SH-SY5Y (cell line): ENCODE data around the gene LSM12.

Experiments
- GATA2 ChIP-seq: IDR thresholded peaks from 2 replicates; pipeline ENCODE4 v1.6.1; 2011; ENCODE audit warnings: mild to moderate bottlenecking, low read depth, low read length
- GATA3 ChIP-seq: IDR thresholded peaks from 2 replicates; pipeline ENCODE4 v1.6.1; 2011; ENCODE audit warnings: low read depth, mild to moderate bottlenecking, low read length, moderate library complexity

Gene LSM12

DNA sequence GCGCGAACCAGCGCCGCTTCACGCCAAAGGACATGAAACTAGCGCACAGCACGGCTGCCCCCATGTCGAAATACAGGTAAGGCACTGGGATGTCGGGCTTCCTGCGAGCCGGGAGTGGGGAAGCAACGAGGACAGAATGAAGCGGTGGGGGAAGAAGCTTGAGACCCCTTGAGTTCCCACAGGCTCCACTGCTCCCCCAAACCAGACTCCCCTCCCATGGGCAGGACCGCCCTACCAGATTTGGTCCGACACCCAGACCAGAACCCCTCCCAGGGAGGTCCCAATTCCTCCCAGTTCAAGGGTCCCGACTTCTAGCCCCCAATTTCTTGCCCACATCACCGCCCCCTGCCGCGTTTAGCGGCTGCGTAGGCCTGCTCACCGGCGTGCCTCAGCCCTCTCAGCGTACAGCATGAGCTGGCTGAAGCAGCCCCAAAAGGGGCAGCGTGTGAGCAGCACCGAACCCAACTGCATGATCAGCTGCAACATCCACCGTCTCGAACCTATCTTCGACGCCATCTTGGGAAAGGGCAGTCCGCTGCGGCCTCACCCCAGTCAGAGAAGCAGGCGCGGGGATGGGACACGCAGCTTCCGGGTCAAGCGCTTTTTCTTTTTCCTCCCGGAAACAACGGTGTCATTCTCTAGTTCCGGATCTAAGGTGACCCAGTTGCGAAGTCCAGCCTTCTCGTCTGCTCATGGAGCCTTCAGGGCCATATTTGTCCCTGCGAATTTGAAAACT is 51.9 kb downstream of the LSM12 start, which contains the start of gene TMEM101:
TMEM101 (minus strand) TSS at position 527 of the 736 bp plus-strand sequence; CDS start at position 516, 11 bp downstream.
- TF ChIP-seq GATA2 (0 out of 2 replicates have a peak, but pooled peaks have one; percentile 13), GATA3 (no peak)

DNA sequence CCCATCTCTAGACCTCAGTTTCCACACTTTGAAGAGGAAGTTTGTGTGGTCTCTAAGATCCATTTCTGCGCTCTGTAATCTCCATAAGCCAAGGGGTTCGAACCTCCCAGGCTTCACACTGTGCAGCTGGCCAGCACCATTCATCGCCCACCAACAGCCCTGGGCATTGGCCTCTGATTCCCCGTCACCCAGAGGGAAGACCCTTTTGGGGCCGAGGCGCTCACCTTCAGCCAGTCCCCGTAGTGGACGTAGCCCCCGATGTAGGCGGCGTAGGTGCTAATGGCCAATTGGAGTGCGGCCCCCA is 52.4 kb downstream of the LSM12 start:
- TF ChIP-seq GATA2, result no peak
- no peak for TF ChIP-seq GATA3

DNA sequence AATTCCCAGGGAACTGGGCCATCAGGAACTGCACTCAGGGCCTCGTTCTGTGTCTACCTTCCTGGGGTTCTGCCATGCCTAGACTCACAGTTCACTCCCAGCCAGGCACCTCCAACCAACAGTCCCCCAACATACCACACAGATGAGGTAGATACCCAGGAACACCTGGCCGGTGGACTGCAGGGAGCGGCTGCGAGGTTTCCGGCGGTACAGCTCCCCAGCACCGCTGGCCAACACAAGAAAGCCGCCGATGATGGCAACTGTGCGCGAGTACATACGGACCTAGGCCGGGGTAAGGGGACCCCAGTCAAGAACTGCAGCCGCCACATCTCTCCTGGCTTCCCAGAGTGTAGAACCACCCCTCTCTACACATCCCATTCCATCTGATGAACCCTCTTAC is 53.6 kb downstream of the LSM12 start:
- TF ChIP-seq GATA2 (no peak), GATA3 (no peak)

DNA sequence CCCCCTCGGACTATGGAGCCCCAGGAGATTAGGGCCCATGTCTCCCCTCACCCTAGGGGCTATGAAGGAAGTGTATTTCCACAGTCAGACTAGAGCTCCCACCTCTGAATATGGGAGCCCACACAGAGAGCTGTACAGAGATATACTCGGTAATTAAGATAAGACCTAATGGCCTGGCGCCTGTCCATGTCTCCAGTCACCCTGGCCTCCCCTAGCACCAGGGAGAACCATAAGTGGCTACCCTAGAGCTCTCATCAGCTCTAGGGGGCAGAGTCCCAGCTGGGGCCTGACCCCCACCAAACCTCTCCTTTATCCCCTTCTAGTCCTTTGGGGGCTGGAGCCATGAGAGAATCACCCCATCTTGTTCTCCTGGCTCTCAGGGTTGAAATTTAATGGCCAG is 54.1 kb downstream of the LSM12 start:
- TF ChIP-seq GATA2 (no peak), GATA3 (no peak)

DNA sequence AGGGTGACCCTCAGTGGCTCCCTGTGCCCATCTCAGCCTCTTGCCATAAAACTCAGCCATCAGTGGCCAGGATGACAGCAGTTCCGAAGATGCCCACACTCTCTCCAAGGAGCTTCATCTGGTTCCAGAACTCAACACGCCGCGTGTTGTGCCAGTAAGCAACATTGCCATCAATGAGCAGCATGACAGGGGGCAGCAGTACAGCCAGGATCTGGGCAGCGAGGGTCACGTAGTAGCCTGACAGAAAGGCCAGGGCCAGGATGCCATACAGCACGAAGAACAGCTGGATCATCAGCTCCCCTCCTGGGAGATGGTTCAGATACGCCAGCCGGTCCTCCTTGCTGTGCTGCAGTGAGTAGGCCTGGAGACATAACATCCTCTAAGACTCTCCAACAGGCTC is 54.6 kb downstream of the LSM12 start:
- TF ChIP-seq GATA2 (no peak), GATA3 (no peak)

DNA sequence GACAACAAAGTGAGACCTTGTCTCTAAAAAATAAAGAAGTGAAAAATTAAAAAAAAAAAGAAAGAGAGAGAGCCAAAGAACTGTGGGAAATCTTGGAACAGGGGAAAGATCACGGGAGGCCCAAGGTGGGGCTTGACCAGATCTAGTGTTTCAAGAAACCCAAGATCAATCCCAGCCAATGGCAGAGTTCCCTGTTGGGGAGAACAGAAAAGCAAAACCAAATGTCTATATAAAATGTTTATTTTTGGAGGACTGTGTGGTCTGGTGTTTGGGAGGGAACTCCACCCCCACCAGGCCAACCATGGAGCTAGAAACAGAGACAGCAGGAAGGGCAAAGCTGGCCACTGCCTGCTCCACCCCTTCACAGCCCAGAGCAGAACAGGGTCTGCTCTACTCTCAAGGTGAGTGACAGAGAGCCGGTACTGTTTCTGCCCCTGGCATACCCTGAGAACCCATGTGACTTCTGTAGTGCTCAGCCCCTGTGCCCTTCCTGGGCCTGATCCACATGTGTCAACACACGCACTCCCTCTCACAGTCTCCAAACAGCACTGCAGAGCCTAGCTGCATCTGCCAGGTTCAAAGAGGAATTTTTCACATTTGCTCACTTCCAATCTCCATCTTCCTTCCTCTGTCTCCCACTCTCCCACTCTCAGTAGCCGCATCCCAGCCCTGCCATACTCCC is 55.4 kb downstream of the LSM12 start:
- no peak for TF ChIP-seq GATA2
- no peak for TF ChIP-seq GATA3

DNA sequence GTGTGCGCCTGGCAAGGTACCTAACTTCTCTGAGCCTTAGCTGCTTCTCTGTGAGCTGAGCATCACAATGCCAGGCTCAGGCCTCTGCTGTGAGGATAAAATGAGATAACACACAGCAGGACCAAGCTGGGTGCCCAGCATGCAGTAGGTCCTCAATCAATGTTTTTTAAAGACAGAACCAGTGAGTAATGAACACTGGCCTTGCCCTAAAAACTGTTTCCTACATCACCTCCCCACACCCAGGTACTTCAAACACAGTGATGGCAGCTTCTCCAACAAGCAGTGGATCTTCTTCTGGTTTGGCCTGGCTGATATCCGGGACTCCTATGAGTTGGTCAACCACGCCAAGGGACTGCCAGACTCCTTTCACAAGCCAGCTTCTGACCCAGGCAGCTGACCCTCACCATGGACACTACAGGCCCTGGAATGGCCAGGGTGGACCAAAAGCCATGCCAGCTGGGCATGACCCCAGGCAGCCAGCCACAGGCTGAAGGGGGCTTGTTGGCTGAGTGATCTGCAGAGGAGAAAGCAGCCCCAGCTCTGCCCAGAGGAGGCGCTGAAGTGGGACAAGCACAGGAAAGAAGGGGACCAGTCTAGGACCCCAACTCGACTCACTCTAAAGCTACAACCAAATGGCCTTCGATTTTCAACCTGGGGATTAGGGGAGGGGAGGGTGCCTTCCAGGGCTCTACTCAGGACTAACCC is 58.1 kb downstream of the LSM12 start:
- TF ChIP-seq GATA2 (no peak), GATA3 (no peak)

DNA sequence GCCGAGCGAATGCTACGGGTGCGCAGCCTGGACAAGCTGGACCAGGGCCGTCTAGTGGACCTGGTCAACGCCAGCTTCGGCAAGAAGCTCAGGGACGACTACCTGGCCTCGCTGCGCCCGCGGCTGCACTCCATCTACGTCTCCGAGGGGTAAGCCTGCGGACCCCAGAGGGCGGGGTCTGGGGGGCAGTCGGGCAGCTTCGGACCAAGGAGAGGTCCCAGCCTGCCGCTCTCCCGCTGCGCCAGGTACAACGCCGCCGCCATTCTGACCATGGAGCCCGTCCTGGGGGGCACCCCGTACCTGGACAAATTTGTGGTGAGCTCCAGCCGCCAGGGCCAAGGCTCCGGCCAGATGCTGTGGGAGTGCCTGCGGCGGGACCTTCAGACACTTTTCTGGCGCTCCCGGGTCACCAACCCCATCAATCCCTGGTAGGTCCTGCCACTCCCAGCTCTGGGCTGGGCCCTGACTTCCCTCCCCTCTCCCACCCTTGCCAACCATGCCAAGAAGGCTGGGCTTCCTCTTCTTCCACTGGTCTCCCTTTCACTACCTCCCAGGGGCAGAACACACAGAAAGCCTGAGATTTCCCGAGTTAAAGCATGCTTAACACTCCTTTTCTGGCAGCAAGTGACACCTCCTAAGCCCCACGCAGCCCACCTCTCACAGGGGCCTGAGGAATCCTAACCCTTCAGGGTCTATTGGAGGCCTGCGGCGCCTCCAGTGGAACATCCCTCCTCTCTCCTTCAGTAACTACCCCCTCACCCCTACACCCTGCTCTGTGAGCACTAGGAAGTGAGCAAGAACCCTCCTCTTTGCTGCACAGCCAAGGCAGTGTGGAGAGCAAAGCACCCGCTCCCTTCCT is 58.9 kb downstream of the LSM12 start:
- no peak for TF ChIP-seq GATA2
- no peak for TF ChIP-seq GATA3

DNA sequence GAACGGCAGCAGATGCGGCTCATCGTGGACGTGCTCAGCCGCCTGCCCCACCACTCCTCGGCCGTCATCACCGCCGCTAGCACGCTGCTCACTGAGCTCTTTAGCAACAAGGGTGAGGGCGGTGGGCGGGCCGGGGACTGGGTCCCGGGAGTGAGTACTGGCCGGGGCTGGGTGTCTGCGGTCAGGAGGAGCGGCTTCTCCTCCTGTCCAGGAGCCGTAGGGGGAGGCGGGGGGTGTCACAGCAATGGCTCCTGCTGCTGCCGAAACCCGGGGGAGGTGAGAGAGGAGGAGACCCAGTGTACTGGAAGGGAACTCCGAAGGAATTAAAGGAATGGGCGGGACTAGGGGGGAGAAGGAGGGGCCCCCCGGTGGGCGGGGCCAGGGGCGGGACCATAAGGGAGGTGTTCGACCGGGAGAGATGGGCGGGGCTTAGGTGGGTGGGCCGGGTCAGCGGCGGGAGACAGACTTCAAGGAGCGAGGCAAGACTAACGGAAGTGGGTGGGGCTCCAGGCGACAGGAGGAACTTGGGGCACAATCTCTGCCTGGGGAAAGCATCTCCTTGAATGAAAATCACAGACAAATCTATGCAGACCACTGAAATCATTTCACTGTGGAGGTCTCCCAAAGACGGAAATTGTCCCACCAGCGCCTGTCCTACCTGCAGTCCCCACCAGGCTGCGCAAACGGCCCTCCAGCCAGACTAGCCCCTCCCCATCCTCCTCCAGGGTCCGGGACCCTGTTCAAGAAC is 59.7 kb downstream of the LSM12 start:
- TF ChIP-seq GATA2 (no peak), GATA3 (no peak)

DNA sequence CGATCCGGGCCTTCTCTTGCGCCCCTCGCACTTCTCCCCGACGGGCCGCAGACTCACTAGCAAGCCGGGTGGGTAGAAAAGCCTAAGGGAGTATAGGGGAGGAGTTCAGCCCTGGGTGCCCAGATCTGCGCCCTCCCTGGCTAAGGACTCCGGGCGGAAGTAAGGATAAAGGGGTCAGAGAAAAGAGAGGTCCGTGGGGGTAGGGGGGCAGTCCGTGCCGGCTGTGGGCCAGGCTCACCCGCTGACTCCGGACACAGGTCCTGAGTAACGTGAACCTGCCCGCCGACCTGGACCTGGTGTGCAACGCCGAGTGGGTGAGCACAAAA is 60.2 kb downstream of the LSM12 start:
- no peak for TF ChIP-seq GATA2
- TF ChIP-seq GATA3, result no peak

DNA sequence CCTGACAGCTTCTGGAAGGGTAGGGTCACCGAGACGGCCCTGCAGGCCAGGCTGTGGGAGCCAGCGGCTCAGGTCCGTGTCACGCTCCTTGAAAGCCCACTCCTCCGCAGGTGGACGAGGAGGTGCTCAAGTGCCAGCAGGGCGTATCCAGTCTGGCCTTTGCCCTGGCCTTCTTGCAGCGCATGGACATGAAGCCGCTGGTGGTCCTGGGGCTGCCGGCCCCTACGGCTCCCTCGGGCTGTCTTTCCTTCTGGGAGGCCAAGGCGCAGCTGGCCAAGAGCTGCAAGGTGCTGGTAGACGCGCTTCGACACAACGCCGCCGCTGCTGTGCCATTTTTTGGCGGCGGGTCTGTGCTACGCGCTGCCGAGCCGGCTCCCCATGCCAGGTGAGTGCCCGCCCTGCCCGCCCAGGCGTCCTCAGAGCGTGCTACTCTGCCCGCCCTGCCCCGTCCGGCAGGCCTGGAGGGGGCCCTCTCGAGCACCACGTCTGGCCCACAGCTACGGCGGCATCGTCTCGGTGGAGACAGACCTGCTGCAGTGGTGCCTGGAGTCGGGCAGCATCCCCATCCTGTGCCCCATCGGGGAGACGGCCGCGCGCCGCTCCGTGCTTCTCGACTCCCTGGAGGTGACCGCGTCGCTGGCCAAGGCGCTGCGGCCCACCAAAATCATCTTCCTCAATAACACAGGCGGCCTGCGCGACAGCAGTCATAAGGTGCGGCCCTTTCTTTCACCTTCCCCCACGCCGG is 60.8 kb downstream of the LSM12 start:
- no peak for TF ChIP-seq GATA2
- TF ChIP-seq GATA3, result no peak

DNA sequence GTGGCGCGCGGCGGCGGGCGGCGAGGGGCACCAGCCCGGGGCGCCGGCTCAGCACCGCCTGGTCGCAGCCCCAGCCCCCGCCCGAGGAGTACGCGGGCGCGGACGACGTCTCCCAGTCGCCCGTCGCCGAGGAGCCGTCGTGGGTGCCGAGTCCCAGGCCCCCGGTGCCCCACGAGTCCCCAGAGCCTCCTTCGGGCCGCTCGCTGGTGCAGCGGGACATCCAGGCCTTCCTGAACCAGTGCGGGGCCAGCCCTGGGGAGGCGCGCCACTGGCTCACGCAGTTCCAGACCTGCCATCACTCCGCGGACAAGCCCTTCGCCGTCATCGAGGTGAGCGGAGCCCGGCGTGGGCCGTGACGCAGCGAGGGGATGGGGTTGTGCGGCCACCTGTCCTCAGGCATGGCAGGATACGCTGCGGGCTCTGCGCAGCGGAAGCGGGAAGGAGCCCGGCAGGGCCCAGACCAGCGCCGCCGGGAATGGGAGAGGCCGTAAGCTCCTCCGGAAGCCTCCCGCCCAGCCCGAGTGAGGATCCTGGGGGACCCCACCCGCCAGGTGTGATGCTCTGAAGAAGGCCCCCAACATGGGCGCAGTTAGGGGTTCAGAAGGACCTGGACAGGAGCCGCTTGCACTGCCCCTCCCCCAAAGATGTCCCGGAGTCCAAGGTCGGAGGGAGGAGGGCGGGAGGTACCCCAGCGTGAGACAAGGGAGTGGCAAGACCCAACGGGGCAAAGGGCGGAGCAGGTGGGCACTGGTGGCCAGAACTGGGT is 61.5 kb downstream of the LSM12 start:
- no peak for TF ChIP-seq GATA2
- TF ChIP-seq GATA3, result no peak
